Stomach (tissue), 9 donors: Measurements from ENCODE around the gene ABI3BP. TPM values are rescaled to one million over a fixed set of nuclear protein-coding genes. Genes with fewer than 3 reads are reported as not detected.

Experiments used
- DNase-seq, 2 donors: peaks; one replicate each; pipeline versions ENCODE4 v3.0.0 to v3.0.0-alpha.2; 2013 to 2019
- H3K27ac ChIP-seq, 5 donors: fragments of 200-600 bp in 4 of 5; sonication (generic) in 4 of 5; one replicate each; pipeline ENCODE4 v1.5.1; 2013 to 2019; ENCODE audit warnings: mild to moderate bottlenecking in 1 of 5, moderate library complexity in 1 of 5
- H3K27me3 ChIP-seq, 3 donors: fragments of 200-600 bp; sonication (generic); one replicate each; pipeline ENCODE4 v1.5.1; 2017 to 2019; ENCODE audit warnings: mixed run types in 1 of 3
- H3K36me3 ChIP-seq, 4 donors: fragments of 200-600 bp; sonication (generic); 1 replicate in 3 of 4; 2 replicates in 1 of 4; pipeline ENCODE4 v1.5.1; 2016 to 2019
- H3K4me1 ChIP-seq, 4 donors: fragments of 200-600 bp; sonication (generic); one replicate each; pipeline ENCODE4 v1.5.1; 2016 to 2019
- H3K4me3 ChIP-seq, 4 donors: fragments of 200-600 bp; sonication (generic) in 3 of 4; one replicate each; pipeline ENCODE4 v1.5.1; 2016 to 2019; ENCODE audit warnings: mild to moderate bottlenecking in 1 of 4
- H3K9me3 ChIP-seq, 4 donors: fragments of 200-600 bp; sonication (generic); one replicate each; pipeline ENCODE4 v1.5.1; 2016 to 2019
- EP300 ChIP-seq: sonication (generic); formaldehyde crosslinking; IDR thresholded peaks from one replicate; pipeline ENCODE4 v1.6.1; 2017; ENCODE audit warnings: antibody characterized with exemption
- POLR2A ChIP-seq, 4 donors: fragments of 450-650 bp; IDR thresholded peaks; one replicate each; pipeline ENCODE4 v1.6.1; 2016; ENCODE audit warnings: antibody characterized with exemption in 4 of 4, control low read depth in 2 of 4, mild to moderate bottlenecking in 1 of 4, moderate library complexity in 1 of 4
- POLR2AphosphoS5 ChIP-seq, 3 donors: sonication (generic); formaldehyde crosslinking; IDR thresholded peaks; one replicate each; pipeline ENCODE4 v1.6.1; 2016; ENCODE audit warnings: antibody characterized with exemption in 3 of 3
- WGBS, 5 donors: extraction: QIAGEN DNeasy Blood & Tissue Kit in 3 of 5; methylation state at CpG; one replicate each; pipeline versions ENCODE4 v1.1.5 to v1.1.7; 2013 to 2018; 5-methylcytosine and 5-hydroxymethylcytosine counted together
- intact Hi-C: fragments of 100-400 bp; cut with DNase I; formaldehyde crosslinking; loops from one replicate; pipeline ENCODE4 v1.15.1; 2023; ENCODE audit warnings: low total_unique reads
- polyA plus RNA-seq, 3 donors: library from polyadenylated mRNA; stranded (reverse); fragments of 200-250 nt; gene quantifications; one replicate each; pipeline ENCODE4 v1.2.3, GENCODE V29; 2013
- total RNA-seq, 5 donors: library from RNA; depleted of rRNA; stranded (reverse); fragments of >200 nt; gene quantifications; one replicate each; pipeline versions ENCODE4 v1.1.0 to v1.2.3, GENCODE V29; 2014 to 2016
- TF ChIP-seq, protein P1 (sequence below), 7 experiments: fragments of 450-650 bp in 4 of 7; fragments of 200-600 bp in 3 of 7; sonication (generic) in 3 of 7; IDR thresholded peaks; one replicate each; pipeline ENCODE4 v1.5.1; 2016 to 2019; ENCODE audit warnings: antibody characterized with exemption in 7 of 7, control low read depth in 2 of 7, mild to moderate bottlenecking in 1 of 7
- donor health status: healthy with polysubstance abuse.
- donor health status: Bipolar disorder and iron deficiency.
- donor health status: healthy.

ABI3BP gene
- total and polyA plus RNA-seq, 8 donors: 1.5 to 252 (median 21.7) TPM

DNA sequence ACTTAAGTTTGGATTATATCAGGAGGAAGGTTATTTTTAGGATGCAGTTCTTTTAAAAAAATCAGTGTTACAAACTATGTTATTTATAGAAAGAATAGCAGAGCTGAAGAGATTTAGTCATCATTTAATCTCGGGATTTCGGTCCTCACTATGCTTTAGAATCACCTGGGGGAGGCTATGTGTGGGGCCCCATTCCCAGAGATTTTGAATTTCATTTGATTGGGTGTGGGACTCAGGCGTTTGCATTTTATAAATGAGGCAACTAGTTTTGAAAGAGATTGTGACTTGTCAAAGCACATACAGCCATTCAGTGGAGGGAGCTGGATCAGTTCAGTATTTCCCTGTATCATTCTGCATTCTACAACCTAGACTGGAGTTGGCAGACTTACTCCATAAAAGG, 247.1 kb downstream of the ABI3BP start:
- Histone ChIP-seq H3K4me1 (no peaks in the 10 kb centered on the region), H3K36me3 (peaks cover 21 to 100% (median 90%) of the 10 kb centered on the region in 4 donors), H3K27ac (peak overlapping the region in 1 of 5 donors; percentile 13), H3K27me3 (no peaks in the 10 kb centered on the region), H3K9me3 (no peaks in the 10 kb centered on the region), H3K4me3 (no peak overlapping the region)
- WGBS, 5 donors: 77 to 91% (median 81%) methylated on average over 3 of the region's 3 CpGs
- no peak for DNase-seq
- intact Hi-C loops: no loop called here
- TF ChIP-seq POLR2AphosphoS5 (IDR thresholded peaks at IDR 0.05) (no peak), EP300 (no peak), POLR2A (IDR thresholded peaks at IDR 0.05) (no peak)
- TF ChIP-seq, protein P1, sequence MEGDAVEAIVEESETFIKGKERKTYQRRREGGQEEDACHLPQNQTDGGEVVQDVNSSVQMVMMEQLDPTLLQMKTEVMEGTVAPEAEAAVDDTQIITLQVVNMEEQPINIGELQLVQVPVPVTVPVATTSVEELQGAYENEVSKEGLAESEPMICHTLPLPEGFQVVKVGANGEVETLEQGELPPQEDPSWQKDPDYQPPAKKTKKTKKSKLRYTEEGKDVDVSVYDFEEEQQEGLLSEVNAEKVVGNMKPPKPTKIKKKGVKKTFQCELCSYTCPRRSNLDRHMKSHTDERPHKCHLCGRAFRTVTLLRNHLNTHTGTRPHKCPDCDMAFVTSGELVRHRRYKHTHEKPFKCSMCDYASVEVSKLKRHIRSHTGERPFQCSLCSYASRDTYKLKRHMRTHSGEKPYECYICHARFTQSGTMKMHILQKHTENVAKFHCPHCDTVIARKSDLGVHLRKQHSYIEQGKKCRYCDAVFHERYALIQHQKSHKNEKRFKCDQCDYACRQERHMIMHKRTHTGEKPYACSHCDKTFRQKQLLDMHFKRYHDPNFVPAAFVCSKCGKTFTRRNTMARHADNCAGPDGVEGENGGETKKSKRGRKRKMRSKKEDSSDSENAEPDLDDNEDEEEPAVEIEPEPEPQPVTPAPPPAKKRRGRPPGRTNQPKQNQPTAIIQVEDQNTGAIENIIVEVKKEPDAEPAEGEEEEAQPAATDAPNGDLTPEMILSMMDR (IDR thresholded peaks at IDR 0.05): no peak

DNA sequence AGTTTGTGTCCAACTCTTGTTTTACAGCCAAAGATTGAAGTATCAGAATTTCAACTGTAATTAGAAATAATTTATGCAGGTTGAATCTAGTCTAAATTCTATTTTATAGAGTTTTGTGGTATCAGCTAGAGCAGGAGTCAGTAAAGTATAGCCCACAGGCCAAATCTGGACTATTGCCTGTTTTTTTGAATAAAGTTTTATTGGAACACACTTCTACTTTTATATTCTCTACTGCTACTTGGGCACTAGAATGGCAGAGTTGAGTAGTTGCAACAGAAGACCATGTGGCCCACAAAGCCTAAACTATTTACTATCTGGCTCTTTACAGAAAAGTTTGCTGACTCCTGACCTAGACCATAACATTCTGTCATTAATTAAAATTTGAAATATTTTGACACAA, 247.6 kb downstream of the ABI3BP start:
- Histone ChIP-seq H3K27me3 (no peaks in the 10 kb centered on the region), H3K36me3 (peaks cover 21 to 100% (median 88%) of the 10 kb centered on the region in 4 donors), H3K4me1 (no peaks in the 10 kb centered on the region), H3K4me3 (no peak overlapping the region), H3K27ac (no peak overlapping the region), H3K9me3 (no peaks in the 10 kb centered on the region)
- TF ChIP-seq POLR2AphosphoS5 (IDR thresholded peaks at IDR 0.05) (no peak), EP300 (no peak), POLR2A (IDR thresholded peaks at IDR 0.05) (no peak)
- TF ChIP-seq, protein P1 (IDR thresholded peaks at IDR 0.05): no peak
- intact Hi-C loops: no loop called here
- DNase-seq: no peak

DNA sequence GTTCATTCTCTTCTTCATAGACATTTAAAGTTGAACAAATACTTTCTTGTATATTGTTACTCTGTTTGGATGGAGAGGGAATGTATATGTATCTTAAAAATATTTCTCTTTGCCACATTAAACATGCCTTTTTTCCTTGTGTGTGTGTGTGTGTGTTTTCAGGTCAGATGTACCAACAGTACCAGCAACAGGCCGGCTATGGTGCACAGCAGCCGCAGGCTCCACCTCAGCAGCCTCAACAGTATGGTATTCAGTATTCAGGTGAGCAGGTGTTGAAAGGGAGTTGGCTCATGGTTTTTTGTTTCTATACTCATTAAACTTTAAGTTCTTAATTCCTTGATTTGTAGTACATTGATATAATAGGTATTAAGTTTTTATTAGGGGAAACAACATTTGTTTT, 248.6 kb downstream of the ABI3BP start:
- Histone ChIP-seq H3K27me3 (no peaks in the 10 kb centered on the region), H3K36me3 (peaks cover 27 to 100% (median 88%) of the 10 kb centered on the region in 4 donors), H3K27ac (no peak overlapping the region), H3K4me3 (no peak overlapping the region), H3K9me3 (no peaks in the 10 kb centered on the region), H3K4me1 (no peaks in the 10 kb centered on the region)
- WGBS, 5 donors: 95 to 100% (median 95%) methylated on average over 2 of the region's 2 CpGs
- TF ChIP-seq EP300: no peak
- TF ChIP-seq, protein P1 (IDR thresholded peaks at IDR 0.05): no peak
- no peak for TF ChIP-seq POLR2AphosphoS5 (IDR thresholded peaks at IDR 0.05)
- TF ChIP-seq POLR2A (IDR thresholded peaks at IDR 0.05): no peak
- intact Hi-C loops: no loop called here
- no peak for DNase-seq

DNA sequence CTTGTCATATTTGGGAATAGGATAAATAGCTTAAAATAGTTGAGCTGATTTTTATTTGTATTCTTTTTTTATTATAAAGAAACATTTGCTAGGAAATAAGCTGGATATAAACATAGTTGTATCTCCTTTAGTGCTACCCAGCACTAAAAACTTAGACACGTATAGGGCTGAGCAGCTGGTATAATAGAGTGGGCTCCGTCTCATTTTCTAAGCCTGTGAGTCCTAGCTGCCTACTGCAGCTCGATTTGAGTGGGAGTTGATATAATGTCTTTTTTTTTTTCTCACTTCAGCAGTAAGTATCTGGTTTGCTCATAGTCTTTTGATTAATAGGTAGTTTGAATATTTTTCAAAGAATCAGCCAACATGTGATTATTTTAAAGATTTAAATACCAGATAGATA, 249.7 kb downstream of the ABI3BP start:
- 84 to 91% (median 86%) methylated on average over 3 of the region's 3 CpGs for WGBS, 5 donors
- Histone ChIP-seq H3K4me1 (no peaks in the 10 kb centered on the region), H3K36me3 (peaks cover 25 to 100% (median 88%) of the 10 kb centered on the region in 4 donors), H3K9me3 (no peaks in the 10 kb centered on the region), H3K27me3 (no peaks in the 10 kb centered on the region), H3K27ac (no peak overlapping the region), H3K4me3 (no peak overlapping the region)
- DNase-seq: no peak
- TF ChIP-seq, protein P1 (IDR thresholded peaks at IDR 0.05): no peak
- TF ChIP-seq POLR2AphosphoS5 (IDR thresholded peaks at IDR 0.05): no peak
- no peak for TF ChIP-seq POLR2A (IDR thresholded peaks at IDR 0.05)
- no peak for TF ChIP-seq EP300
- intact Hi-C loops: no loop called here
